ENCODE data around the gene RPL37A.

DNA sequence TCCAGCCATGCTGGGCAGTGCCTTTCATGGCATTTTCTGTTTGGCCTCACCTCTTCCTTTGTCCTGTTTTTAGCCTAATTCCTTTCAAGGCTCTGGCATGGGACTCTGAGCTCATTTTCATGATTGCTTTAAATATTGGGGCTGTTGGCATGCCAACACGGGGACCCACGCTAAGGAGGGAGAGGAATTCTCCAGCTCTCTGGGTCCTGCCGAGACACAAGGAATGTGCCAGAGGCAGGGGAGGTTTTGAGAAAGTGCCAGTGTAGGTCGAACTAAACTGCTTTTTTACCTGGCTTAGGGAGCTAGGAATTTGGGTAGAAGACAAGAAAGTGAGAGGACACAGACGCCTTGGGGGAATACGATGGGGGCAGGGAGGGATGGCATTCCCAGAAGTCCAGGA is 42.3 kb downstream of the RPL37A start:
- TF ChIP-seq CTCF (IDR thresholded peaks at IDR 0.05 in 4 of 5, conservative IDR thresholded peaks at IDR 0.05 in 1 of 5) (no peak), POLR2A (IDR thresholded peaks at IDR 0.05) (no peak)
